COLO829 (cell line): Measurements from ENCODE around the gene SLC29A2.

ENCODE experiments used
- DNase-seq: peaks from one replicate; pipeline ENCODE4 v3.0.0; 2012; ENCODE audit warnings: low spot score

Gene SLC29A2

DNA sequence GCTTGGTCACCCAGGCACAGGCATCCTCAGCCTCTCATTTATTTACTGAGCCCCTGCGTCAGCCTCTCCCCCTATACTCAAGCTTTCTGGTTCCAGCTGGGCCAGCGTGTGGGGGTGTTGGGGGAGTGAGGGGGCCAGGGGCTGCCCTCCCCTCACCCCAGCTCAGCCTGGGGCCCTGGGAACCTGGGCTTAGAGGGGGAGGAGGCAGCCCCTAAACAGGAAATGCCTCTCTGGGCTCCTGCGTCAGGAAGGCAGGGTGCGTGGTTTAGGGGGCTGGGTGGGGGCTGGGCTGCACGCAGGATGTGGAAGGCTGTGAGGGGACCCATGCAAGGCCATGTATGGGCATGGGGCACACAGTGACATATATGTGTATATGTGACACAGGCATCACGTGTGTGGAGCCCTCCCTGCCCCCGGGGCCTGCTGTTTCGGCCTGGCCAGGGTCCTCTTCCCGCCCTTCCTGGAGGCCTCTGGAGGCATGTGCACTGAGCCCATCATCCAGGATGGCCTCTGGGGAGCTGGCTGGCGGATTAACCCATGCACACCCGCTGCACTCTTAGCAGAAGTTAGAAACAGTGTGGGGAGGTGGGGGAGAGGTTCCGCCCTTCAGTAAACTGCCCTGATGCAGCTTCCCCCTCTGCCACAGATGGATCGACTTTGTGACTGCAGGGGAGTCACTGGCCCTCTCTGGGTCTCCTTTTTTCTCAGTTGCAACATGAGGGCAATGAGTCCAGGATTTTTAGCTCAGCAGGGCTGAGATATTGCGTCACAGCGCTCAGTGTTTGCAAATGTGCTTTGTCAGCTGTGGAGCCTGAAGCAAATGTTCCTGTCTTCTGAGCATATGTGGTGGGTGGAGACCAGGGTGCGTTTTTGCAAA is 53.6 kb downstream of the SLC29A2 start:
- no peak for DNase-seq

DNA sequence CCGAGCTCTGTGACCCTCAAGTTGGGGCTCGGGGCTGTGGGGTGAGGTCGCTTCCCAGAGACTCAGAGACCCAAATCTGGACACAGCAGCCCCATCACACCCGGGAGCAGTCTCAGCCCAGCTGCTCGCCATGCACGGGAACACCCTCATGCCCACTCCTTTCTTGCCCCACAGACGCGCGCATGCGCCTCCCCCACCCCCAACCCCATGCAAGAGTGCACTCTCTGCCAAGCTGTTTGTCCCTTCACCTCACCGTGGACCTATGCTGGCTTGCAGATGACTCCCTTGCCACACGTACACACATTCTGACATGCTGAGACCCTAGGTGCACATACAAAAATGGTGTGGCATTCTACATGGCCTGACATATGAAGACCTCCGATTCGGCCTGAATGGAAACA is 54.2 kb downstream of the SLC29A2 start:
- DNase-seq, result no peak

DNA sequence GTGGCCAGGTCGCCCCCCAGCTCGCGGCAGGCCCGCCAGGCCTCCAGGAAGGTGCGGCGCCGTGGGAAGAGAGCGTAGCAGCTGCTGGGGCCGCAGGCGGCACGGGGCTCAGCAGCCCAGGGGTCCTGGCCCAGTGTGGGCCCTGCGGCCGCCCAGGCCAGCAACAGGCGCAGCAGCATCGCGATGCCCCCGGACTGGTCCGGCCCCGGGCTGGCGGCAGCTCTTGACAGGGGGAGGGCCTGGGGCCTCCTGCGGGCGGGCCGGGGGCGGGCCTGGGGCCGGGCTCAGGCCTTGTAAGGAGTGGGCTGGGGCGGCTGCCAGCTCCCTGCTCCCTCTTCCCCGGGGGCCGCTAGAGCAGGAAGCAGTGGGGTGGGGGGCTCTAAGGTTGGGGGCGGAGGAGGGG is 54.7 kb downstream of the SLC29A2 start, which contains the start of gene CD248:
TSS of gene CD248 (minus strand) at position 196 of the 403 bp plus-strand sequence. CDS start at position 179, 17 bp downstream.
- DNase-seq, result no peak

DNA sequence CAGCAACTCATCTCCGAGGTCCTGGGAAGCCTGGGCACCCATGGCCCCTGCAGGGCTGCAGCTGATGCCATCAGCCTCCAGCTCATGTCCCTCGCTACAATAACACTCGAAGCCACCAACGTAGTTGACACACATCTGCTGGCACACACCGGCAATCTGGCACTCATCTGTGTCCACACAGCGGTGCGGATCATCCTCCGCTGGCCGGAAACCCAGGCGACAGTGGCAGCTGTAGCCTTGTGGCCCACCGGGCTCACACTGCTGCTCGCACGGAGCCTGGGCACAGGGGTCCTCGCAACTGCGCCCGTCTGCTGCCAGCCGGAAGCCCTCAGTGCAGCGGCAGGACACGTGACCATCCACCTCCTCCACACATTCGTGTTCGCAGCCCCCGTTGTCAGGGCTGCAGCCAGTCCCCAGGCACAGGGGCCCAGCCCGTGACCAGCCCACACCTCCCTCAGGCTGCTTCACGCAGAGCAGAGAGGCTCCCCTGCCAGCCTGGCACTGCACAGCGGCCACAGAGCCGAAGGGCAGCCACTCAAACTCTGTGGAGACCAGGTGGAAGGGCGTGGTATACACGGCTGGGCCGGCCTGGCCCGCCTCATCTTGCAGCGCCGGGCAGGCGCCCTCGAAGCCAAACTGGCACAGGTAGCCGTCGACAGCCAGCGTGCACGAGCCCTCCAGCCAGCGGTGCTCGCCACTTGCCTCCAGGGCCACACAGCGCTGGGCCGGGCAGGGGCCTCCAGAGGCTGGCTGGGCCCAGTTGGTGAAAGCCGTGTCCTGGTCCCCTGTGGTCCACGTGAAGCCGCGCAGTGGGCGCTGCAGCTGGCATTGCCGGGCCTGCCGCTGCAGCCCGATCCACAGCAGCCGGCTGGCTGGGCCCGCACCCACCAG is 55.4 kb downstream of the SLC29A2 start:
- DNase-seq, result no peak

DNA sequence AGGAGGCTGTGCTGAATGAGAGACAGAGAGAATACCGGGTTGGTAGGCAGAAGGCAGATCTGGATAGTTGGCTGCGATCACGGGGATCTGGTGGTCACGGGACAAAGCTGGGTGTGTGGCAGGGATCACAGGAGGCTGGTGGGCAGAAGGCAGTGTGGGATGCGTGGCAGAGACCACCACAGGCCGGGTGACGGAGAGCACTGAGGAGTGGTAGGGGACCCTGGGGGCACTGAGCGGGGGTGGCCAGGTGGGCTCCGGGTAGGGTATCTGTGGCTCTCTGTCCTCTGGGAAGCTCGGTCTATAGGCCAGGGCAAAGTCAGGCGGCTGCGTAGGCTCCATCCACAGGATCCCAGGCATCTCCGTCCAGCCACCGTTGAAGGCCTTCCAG is 56.1 kb downstream of the SLC29A2 start:
- no peak for DNase-seq

DNA sequence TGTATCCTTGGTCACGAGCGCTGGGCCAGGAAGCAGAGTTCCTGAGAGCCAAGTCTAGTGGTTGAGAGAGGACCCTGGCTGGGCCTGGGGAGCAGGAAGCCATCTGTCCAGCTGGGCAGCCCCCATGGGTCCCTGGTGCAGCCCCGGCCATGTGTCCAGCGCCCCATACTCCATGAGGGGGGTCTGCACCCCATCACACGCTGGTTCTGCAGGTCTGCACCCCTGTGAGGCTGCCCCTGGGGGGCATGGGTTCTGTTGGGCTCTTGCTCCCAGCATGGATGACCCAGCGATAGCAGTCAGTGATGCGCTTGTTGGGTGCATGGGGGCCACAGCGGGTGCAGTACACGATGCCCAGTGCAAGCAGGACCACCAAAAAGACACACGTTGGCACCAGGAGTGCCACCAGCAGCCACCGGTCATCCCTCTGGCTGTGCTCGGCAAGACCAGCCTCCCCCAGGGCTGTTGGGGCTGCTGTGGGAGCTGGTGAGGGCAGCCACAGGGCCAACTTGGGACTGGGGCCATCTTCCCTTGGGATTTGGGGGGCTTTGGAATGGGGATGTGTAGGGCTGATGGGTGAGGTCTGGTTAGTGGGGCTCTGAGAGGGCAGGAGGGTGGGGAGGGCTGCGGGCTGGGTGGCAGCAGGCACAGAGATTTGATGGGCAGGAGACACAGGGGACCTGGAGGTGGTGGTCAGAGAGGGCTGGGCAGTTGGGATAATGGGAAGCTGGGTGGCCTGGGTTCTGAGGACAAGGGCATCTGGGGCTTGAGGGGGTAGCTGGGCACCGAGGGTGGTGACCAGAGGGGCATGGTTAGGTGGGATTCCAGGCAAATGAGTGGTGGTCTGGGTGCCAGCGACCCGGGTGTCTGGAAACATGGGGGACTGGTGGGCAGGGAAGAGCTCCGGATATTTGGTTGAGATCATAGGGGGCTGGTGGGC is 56.7 kb downstream of the SLC29A2 start:
- DNase-seq, result no peak

DNA sequence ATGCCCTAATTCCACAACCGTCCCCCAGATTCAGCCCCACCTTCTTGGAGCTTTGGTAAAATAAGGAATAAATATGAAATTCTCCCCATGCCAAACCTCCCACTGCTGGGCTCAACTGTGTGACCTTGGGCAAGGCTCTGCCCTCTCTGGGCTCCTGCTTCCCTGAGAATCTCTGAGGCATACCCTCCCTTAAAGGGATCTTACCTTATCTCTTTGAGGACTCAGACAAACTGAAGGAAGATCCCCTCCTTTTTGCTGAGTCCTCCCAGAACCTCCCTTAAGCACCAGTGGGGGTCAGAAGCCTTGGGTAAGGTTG is 57.4 kb downstream of the SLC29A2 start:
- no peak for DNase-seq

DNA sequence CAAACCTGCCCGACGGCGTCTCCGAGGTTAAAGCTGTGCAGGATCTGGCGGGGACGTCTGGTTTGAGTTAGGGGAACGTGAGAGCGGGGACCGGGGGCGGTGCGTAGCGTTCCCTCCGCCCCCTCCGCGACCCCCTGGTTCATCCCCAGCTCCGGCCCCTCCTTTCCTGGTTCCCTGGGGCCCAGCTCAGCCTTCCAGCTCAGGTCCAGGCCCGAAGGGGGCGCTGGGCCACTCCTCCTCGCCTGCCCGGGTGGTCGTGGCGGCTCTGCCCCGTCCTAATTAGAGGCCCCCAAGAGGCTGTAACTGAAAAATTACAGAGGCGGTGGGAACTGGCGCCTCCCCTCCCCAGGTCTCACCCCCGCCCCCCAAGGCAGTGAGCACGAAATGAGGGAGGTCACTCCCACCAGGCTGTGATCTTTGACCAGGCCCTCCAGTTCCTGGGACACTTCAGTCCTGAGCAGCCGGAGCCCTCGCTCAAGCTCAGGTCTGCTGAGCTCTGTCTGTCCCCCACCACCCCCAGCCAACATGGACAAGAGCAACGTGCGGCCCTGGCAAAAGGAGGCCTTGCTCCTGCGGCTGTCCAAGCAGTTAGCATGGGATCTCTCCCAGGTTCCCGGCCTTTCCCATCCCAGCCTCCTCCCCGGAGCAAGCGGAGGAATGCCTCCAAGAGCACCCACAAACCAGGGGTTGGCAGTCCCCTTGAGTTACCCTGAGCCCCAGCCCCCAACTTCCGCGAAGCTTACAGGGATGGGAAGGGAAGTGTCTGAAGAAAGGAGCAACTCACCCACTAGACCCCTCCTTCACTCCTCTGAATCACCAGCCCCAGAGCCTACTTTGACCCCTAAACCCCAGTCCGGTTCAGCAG is 58.0 kb downstream of the SLC29A2 start:
- no peak for DNase-seq

DNA sequence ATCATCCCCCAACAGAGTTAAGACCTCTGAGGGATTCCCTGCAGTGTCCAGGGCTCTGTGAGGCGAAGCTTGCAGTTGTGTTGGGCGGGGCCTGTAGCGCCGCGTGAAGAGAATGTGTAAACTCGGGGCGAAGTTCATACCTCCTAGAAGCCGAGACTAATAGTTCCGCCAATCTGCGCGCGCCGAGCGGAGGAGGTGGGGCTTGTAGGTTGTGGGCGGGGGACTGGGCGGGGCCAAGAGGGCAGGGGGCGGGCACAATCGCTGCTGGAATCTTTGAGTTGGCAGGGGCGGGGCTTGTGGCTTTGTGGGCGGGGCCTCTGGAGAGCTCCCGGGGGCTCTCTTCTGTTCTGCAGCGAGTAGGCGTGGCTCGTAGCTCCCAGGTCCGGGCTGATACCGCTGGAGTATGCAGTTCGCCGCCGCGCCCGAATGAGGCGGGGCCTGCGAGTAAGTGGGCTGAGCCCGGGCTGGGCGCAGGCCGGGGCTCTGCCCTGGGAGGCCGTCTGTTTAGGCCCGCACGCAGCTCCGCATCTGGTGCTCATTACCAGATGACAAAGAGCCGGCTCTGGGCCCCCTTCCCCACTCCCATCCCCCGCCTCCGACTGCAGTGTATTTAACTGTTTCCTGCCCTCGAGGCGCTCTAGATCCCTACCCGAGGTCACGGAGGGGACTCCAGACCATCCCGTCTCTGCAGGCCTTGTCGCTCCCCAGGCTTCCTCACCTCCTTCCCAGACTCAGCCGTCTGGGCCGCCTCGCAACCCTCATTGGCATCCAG is 58.8 kb downstream of the SLC29A2 start:
- peak; percentile 97 for DNase-seq
